GM19328 (cell line): ENCODE measurements around the gene HIC2.
"Not testable (repeated sequence)": the region's sequence is repeated elsewhere in the genome, so short reads cannot be mapped to it uniquely, and the experiment has no call there.

Experiments used
- ATAC-seq: cut with Tn5 transposase; IDR thresholded peaks from one replicate; pipeline ENCODE4 v1.9.1; 2021; ENCODE audit warnings: mild to moderate bottlenecking, moderate library complexity; ENCODE audit not compliant: unreplicated experiment

HIC2 gene, protein sequence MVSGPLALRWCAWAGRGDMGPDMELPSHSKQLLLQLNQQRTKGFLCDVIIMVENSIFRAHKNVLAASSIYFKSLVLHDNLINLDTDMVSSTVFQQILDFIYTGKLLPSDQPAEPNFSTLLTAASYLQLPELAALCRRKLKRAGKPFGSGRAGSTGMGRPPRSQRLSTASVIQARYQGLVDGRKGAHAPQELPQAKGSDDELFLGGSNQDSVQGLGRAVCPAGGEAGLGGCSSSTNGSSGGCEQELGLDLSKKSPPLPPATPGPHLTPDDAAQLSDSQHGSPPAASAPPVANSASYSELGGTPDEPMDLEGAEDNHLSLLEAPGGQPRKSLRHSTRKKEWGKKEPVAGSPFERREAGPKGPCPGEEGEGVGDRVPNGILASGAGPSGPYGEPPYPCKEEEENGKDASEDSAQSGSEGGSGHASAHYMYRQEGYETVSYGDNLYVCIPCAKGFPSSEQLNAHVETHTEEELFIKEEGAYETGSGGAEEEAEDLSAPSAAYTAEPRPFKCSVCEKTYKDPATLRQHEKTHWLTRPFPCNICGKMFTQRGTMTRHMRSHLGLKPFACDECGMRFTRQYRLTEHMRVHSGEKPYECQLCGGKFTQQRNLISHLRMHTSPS

DNA sequence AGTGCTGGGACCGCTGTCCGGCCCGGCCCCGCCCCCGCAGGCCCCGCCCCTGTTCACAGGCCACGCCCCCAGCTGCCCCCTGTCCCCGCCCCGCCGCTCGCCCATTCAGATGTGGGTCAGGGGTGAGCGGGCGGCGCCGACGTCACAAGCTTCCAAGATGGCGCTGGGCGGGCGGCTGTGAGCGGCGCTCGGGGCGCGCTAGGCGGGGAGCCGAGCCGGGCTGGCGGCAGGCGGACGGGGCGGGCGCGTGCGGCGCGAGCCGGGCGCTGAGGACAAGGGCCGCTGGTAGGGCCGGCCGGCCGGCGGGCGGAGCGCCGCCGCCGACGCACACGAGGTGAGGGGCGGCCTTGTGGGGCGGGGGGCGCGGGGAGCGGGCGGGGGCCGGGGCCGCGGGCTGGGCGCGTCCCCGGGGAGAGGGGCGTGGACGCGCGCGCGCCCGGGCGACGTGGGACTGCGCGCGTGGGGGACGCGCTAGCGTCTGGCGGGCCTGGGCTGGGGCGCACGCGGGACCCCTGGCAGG lies at the start of gene HIC2:
TSS of gene HIC2 (plus strand) at position 145 of the 520 bp plus-strand sequence. CDS start 25,461 bp downstream, outside the sequence.
- peak; percentile 82 for ATAC-seq

DNA sequence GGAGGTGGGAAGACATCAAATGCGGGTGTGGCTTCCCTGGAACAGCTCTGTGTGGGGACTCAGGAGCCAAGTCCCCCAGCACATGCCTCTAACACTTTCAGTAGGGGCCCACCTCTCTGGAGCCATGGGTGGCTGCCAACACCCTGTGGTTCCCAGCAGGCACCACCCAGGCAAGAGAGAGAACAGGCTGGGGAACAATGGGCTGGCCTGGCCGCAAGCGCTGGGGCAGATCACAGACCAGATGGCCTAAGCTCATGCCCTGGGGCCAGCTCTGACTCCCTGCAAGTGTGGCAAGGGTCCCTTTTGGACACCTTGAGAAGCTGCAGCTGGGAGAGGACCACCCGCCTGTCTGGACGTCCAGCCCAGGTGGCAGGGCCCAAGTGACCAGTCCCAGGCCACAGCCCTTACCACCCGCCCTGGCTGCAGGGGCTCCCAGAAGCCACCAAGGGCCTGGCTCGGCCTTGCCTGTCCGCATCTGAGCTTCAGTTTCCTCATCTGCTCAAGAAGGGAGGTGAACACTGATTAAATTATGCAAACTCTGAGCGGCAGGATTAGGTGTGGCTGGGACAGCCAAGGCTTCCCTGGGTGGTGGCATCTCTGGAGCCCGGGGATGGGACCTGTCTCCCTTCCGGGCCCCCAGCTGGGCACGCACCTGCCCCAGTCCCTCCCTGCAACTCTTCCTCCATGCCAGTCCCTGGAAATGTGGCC lies 48.4 kb upstream of the HIC2 start:
- not testable (repeated sequence) for ATAC-seq

DNA sequence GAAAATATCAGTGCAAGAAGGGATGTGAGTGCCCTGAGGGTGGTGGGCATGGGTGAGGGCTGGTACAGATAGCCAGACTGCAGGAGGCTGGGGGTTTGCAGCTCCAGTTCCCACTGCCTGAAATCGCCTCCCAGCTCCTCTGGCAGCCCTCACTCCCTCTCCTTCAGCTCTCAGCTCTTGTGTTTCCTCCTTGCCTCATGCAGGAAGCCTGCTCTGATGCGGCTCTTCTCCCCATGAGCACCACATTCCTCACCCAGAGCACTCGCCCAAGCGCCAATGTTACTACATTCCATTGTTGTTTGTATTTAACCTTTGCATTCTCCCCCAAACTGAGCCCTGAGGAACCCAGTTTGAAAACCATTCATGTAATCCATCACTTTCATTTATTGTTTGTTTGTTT lies 41.3 kb upstream of the HIC2 start:
- ATAC-seq: not testable (repeated sequence)

DNA sequence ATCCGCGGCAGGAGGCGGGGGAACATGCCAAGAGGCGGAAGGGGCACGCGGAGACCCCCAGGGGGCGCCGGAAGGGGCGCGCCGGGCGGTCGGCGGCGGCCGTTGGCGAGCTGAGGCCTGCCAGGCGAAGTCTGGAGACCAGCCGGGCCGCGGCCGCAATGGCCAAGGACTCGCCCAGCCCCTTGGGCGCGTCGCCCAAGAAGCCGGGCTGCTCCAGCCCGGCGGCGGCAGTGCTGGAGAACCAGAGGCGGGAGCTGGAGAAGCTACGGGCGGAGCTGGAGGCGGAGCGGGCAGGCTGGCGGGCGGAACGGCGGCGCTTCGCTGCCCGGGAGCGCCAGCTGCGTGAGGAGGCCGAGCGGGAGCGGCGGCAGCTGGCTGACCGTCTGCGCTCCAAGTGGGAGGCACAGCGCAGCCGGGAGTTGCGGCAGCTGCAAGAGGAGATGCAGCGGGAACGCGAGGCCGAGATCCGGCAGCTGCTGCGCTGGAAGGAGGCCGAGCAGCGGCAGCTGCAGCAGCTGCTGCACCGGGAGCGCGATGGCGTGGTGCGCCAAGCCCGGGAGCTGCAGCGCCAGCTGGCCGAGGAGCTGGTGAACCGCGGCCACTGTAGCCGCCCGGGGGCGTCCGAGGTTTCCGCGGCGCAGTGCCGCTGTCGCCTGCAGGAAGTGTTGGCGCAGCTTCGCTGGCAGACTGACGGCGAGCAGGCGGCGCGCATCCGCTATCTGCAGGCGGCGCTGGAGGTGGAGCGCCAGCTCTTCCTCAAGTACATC lies 33.3 kb upstream of the HIC2 start, which contains the start of gene RIMBP3B:
TSS of gene RIMBP3B (plus strand) at position 51 of the 767 bp plus-strand sequence. CDS start at position 159, 108 bp downstream.
- ATAC-seq: not testable (repeated sequence)

DNA sequence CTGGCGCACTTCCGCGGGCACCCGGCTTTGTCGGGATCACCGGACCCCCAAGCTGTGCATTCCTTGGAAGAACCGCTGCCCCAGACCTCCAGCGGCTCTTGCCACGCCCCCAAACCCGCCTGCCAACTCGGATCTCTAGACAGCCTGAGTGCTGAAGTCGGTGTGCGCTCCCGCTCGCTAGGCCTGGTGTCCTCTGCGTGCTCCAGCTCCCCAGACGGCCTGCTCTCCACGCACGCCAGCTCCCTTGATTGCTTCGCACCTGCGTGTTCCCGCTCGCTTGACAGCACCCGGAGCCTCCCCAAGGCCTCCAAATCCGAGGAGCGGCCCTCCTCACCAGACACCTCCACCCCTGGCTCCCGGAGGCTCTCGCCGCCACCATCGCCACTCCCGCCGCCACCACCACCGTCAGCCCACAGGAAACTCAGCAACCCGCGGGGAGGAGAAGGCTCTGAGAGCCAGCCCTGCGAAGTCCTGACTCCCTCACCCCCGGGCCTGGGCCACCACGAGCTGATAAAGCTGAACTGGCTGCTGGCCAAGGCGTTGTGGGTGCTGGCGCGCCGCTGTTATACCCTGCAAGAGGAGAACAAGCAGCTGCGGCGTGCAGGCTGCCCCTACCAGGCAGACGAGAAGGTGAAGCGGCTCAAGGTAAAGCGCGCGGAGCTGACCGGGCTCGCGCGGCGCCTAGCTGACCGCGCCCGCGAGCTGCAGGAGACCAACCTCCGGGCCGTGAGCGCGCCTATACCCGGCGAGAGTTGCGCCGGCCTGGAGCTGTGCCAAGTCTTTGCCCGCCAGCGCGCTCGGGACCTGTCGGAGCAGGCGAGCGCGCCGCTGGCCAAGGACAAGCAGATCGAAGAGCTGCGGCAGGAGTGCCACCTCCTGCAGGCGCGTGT lies 32.5 kb upstream of the HIC2 start:
- not testable (repeated sequence) for ATAC-seq

DNA sequence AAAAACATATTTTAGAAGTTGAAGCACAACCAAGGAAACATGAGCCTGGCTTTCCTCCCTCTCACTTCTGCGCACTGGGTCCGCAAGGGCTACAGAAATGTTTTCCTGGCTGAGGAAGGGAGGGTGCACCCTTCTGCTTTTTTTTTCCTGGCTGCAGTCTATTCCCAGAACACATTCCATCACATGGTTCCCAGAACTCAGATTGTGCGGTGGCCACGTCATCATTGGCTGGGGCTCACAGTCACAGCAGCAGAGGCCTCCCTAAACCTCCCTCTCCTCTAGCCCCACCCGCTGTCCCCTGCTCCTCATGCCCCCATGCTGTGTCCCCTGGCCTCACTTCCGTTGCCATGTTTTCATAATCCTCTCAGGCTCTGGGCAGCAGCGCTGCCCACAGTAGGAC lies 27.7 kb upstream of the HIC2 start:
- not testable (repeated sequence) for ATAC-seq

DNA sequence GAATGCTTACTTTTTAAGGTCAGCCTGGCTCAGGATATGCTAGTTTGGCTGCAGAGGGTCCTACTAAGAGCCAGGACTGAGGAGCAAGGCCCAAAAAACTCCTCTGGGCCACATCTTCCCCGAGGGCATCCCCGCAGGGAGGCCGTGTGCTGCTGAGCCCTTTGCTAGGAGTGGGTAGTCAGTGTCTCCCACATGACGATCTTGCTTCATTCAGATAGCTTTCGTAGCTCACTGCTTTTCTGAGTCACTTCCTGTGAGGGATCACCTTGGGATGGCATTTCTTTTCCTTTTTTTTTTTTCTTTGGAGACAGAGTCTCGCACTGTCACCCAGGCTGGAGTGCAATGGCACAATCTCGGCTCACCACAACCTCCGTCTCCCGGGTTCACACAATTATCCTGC lies 27.2 kb upstream of the HIC2 start:
- ATAC-seq: not testable (repeated sequence)

DNA sequence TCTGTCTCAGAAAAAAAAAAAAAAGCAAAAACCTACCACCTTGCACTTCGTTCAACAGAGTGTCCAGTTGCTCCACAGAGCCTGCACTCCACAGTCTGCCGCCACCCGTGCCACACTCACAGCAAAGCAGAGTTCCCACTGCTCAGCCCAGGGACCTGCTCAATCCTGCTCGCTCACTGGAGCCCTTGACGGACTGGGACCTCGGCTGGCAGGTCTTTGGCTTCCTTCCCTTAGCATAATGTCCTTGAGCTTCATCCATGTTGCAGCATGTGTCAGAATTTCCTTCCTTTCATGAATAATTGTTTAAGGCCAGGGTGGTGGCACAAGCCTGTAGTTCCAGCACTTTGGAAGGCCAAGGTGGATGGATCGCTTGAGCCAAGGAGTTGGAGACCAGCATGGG lies 22.6 kb upstream of the HIC2 start:
- ATAC-seq: not testable (repeated sequence)

DNA sequence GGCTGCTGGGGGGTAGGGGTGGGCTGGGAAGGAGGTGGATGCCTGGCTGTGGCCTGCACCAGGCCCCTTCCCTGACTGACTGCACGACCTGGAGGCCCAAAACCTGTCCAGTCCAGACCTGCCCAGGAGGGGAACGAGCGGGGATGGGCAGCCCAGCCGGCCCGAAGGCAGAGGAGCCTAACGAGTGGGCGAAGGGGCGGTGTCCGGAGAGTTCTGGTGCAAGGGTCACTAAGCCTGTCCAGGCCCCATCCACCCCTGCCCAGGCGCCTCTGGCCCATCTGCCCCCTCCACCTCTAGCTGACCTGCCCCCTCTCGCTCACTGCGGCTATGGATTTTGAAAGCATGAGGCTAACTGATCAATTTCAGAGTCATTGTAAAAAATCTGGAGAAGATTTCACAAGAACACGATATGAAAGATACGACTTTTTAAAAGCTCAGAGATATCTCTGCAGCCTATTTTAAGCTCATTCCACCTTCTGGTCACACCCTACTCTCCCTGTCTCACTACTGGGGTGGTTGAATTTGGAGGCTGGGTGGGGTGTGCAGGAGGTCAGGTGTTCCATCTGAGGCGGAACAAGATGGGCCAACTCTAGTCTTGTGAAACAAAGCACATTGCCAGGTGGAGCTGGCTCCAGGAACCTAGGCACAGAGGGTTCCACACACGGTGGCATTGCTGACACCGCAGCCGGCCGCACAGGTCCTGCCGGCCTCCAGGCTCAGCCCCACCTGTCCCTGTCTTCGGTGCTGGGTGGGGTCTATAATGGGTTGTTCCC lies 15.8 kb upstream of the HIC2 start:
- ATAC-seq: not testable (repeated sequence)

DNA sequence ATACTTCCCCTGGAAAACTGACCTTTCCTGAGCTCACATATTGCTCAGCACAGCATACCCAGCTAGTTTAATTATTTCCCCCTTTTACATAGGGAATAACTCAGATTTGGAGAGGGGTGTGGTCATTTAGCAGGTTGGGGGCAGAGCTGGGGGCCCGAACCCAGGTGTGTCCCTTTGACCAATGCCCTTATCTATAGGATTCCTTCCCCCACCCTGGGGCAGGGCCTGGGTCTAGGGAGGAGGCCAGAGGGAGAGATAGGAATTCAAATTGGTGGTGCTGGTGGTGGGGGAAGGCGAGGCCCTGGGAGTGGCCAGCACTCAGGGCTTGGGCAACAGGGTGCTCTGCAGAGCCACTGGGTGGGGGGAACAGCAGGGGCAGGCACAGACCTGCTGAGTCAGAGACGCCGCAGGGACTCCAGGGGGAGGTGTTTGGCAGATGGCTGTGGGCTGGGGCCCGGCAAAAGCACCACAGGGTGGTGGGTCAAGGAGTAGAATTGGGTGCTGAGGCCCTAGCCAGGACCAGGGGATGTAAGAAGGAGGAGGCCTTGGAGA lies 14.3 kb upstream of the HIC2 start:
- ATAC-seq: not testable (repeated sequence)

DNA sequence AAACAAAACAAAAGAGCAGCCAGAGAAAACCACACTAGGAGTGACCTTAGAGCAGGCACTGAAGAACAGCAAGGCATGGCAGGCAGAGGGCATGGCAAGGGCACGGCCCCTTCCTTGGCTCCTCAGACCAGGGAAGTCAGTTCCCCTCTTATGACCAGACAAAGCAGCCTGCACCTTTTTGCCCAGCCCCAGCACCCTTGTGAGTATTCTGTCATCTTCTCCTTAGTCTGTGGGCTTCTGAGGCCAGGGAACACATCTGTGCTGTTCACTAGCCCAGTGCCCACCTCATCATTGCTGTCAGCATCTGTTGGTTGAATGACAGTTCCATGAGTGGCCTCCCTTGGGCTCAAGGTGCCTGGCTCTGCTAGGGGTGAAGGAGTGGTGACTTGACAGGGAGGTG lies 10.0 kb upstream of the HIC2 start:
- ATAC-seq: not testable (repeated sequence)

DNA sequence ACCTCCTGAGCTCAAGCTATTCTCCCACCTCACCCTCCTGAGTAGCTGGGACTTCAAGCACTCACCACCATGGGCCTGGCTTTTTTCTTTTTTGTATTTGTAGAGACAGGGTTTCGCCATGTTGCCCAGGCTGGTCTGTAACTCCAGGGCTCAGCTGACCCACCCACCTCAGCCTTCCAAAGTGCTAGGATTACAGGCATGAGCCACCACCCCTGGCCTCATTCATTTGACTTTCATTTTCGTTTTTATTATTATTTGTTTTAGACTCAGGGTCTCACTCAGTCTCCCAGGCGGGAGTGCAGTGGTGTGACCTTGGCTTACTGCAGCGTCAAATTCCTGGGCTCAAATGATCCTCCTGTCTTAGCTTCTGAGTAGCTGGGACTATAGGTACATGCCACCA lies 9.4 kb upstream of the HIC2 start:
- ATAC-seq: not testable (repeated sequence)

DNA sequence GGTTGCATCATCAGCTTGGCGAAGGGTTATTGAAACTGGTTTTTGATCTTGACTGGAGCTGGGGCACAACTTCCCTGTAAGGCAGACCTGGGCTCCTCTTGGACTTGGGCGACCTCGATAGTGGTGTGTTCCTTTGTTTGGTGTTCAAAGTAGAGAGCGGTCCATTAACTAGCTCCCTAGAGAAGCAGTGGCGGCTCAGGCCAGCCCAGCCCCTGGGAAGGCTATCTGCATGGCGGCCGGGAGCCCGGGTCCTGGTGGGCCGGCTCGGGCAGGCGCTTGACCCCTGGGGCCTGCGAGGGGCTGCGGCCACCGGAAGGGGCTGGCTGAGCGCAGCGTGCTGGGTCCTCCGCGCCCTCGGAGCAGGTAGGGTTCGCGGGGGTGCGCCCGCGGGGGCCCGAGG lies 796 bp upstream of the HIC2 start:
- not testable (repeated sequence) for ATAC-seq

DNA sequence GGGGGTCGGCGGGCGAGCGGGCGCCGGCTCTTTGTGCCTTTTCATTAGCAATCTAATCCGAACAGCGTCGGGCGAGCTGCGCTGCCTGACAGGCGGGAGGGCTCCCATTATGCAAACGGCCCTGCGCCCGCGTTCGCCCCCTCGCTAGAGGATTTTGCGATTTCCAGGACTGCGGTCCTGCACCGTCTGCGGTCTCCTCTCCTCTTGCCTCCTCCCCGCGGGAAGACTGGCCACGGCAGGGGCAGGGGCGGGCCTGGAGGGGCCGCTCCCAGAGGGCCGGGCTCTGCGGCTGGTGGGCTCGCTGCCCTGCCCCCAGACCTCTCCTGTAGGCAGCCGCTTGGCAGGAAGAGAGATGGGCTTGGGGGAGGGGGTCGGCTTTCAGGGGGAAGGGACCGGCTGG lies 682 bp downstream of the HIC2 start:
- peak; percentile 27 for ATAC-seq

DNA sequence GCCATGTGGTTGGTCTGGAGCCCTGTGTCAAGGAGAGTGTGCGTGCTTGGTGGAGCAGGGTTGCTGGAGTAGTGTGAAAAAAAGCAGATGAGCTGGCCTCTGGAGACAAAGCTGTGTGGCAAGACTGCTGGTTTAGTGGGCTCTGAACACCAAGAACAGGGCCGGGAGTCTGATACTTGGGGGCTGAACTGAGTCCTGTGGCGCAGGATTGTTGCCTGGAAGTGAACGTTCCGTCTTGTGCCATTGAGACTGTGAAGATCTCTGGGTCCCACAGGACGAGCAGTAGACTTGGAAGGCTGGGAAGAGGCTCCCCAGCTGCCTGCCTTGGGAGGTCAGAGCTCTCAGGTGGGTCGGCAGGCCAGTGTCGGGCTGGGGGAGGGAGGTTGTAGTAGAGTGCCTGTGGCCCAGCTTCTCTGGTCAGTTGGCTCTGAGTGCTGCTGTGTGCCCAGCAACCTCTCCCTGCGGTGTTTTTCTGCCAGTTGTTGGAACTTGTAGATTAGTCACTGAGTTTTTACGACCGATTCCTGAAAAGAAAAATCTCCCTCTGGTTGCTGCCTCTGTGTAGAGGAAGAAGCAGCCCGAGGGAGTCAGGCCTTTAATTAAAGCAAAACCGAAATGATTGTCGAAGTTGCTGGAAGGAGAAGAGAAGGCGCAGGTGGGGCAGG lies 1.9 kb downstream of the HIC2 start:
- ATAC-seq: not testable (repeated sequence)

DNA sequence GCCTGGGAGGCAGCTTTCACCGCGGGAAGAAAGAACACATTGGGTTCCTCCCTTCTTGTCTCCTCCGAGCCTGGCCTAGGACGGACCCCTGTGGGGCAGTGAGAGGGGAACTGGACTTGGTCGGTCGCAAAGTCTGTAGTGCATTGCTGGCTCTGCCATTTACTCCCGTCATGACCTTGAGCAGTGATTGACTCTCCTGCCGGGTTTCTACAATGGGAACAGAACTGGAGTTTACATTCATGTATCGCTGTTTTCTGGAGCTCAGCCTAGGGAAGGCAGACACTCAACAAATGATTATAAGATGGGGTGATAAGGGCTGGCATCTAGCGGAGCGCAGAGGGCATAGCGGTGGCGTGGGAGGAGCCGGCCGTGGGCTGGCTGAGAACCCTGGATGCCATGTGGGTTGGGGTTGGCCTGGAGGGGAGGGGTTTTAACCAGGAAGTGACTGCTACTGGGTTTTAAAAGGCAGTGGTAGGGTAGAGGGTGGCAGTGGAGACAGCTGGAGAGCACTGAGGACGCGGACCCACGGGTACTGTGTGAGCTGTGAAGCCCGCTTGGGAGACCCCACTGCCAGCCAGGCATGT lies 3.1 kb downstream of the HIC2 start:
- not testable (repeated sequence) for ATAC-seq

DNA sequence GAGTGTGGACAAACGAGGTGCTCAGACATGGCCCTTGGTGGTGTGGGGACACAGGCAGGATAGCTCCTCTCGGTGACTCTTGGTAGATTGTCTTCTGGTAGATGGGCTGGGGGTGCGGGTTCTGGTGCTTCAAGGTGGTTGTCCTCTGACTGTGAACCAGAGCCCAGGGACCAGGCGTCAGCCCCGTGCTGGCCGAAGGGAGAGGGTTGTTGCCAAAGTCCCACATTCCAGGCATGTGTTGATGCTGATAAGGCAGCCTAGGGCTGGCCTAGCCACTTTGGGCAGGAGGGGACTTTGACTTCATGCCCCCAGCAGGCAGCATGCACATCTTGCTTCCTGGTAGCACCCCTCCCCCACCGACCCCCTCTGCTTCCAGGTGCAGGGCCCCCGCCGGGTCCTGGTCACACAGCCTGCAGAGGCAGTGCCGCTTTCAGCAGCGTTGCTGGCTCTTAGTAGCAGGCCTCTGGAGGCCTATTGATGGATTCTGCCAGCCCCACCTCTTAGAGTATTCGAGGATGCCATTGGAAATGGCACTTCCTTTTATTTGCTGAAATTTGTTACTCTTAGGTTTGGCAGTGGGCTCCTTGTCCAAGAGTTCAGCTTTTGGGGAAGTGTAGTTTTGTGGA lies 7.0 kb downstream of the HIC2 start:
- not testable (repeated sequence) for ATAC-seq
